BE2C (cell line): ENCODE results near the gene GAL.

Experiments used
- DNase-seq: peaks from one replicate; pipeline ENCODE4 v3.0.0-alpha.2; 2020
- H3K27me3 ChIP-seq: fragments of 250-450 bp; sonication (Bioruptor Pico); 2 replicates; pipeline ENCODE4 v1.5.1; 2020; ENCODE audit warnings: mild to moderate bottlenecking
- H3K36me3 ChIP-seq: fragments of 250-450 bp; sonication (Bioruptor Pico); 2 replicates; pipeline ENCODE4 v1.5.1; 2020; ENCODE audit warnings: mild to moderate bottlenecking
- H3K4me1 ChIP-seq: fragments of 250-450 bp; sonication (Bioruptor Pico); 2 replicates; pipeline ENCODE4 v1.5.1; 2020
- H3K4me3 ChIP-seq: 2 replicates; pipeline ENCODE4 v1.5.1; 2011; ENCODE audit warnings: low read depth, low read length
- H3K9me3 ChIP-seq: fragments of 250-450 bp; sonication (Bioruptor Pico); 2 replicates; pipeline ENCODE4 v1.5.1; 2020
- CTCF ChIP-seq: IDR thresholded peaks from 2 replicates; pipeline ENCODE4 v1.5.1; 2012; ENCODE audit warnings: mild to moderate bottlenecking, low read depth, low read length

Gene GAL

GRCh38 chr11:68692871-68693483 lies 8.6 kb downstream of the GAL start:
- Histone ChIP-seq H3K4me1 (peaks cover 9% of the 10 kb centered on the region; the same call in 1 of the 2 replicates), H3K9me3 (no peaks in the 10 kb centered on the region; the same call in 1 of the 2 replicates), H3K27me3 (no peaks in the 10 kb centered on the region), H3K4me3 (no peak overlapping the region), H3K36me3 (peaks cover 19% of the 10 kb centered on the region)
- DNase-seq: no peak
- TF ChIP-seq CTCF: no peak

GRCh38 chr11:68693484-68693882 lies 9.1 kb downstream of the GAL start:
- no peaks in the 10 kb centered on the region for H3K27me3 ChIP-seq
- no peak for TF ChIP-seq CTCF

GRCh38 chr11:68694431-68695297 lies 10.3 kb downstream of the GAL start:
- Histone ChIP-seq H3K27me3 (no peaks in the 10 kb centered on the region), H3K9me3 (no peaks in the 10 kb centered on the region; the same call in none of the 2 replicates), H3K4me1 (peaks cover 5% of the 10 kb centered on the region; the same call in 1 of the 2 replicates), H3K36me3 (peaks cover 7% of the 10 kb centered on the region), H3K4me3 (no peak overlapping the region)
- no peak for DNase-seq
- TF ChIP-seq CTCF: no peak

More at GRCh38 chr11:68693484-68693882, 9.1 kb downstream of the GAL start:
- H3K36me3 ChIP-seq: peaks cover 18% of the 10 kb centered on the region
- no peaks in the 10 kb centered on the region; the same call in 1 of the 2 replicates for H3K9me3 ChIP-seq
- no peak overlapping the region for H3K4me3 ChIP-seq
- no peak for DNase-seq
- H3K4me1 ChIP-seq: peaks cover 9% of the 10 kb centered on the region; the same call in 1 of the 2 replicates

GRCh38 chr11:68695531-68695930 lies 11.2 kb downstream of the GAL start:
- Histone ChIP-seq H3K36me3 (peaks cover 2% of the 10 kb centered on the region; the same call in 1 of the 2 replicates), H3K4me3 (no peak overlapping the region), H3K9me3 (no peaks in the 10 kb centered on the region; the same call in none of the 2 replicates), H3K27me3 (no peaks in the 10 kb centered on the region), H3K4me1 (peaks cover 4% of the 10 kb centered on the region; the same call in 1 of the 2 replicates)
- no peak for DNase-seq
- TF ChIP-seq CTCF: no peak

- TF ChIP-seq CTCF: no peak
- Histone ChIP-seq H3K4me1 (no peaks in the 10 kb centered on the region), H3K9me3 (no peaks in the 10 kb centered on the region; the same call in none of the 2 replicates), H3K27me3 (no peaks in the 10 kb centered on the region), H3K4me3 (no peak overlapping the region), H3K36me3 (no peaks in the 10 kb centered on the region)
- DNase-seq: no peak
These were observed 14.6 kb downstream of the GAL start for GRCh38 chr11:68698993-68699392.
